ENCODE data around the gene FBXO31. TPM values are rescaled to one million over a fixed set of nuclear protein-coding genes. Genes with fewer than 3 reads are reported as not detected.

The FBXO31 gene
- total and polyA plus RNA-seq, 9 of the 15 experiments (the other 6 are each of a cell fraction or from before 2014, with no cell fraction given), result 0.18 to 33.3 (median 10.9) TPM

DNA sequence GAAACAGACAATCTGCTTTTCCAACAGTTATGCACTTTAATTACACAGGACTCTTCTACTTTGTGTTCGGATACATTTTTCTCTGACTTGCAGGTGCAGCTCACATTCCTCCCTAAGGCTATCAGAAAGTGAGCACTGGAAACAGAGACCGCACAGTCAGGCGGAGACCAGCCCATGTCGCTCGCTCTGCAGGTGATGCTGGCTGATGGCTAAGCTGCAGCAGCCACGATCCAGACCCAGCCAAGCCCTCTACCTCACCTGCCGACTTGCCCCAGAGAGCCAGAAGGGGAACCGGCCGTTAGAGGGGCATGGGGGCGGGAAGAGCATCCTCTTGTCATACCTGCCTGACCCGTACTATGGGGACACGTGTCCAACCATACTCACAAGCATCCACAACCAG lies 42.4 kb upstream of the FBXO31 start:
- H4K20me1 ChIP-seq (replicated peaks; ENCODE audit: control insufficient read depth, insufficient read depth, low read length), result no peaks in the 10 kb centered on the region
- intact Hi-C loops (cut with micrococcal nuclease), result no loop called here
- CTCF ChIA-PET (ENCODE audit: low intra/inter-chr PET ratio), result no interaction called here
- no peaks in the 10 kb centered on the region for H3K79me2 ChIP-seq (ENCODE audit: control insufficient read depth, insufficient read depth, low read length)
- POLR2A ChIA-PET, result interaction anchor here (1.4 to 2.3 kb wide), 2 partner anchors 18 kb away, joined by 3 to 7 read pairs; no protein-coding TSS in a partner anchor
- TF ChIP-seq RB1 (IDR thresholded peaks at IDR 0.05; ENCODE audit: low read depth) (no peak), HOXB6 (CRISPR knock-in tag; IDR thresholded peaks at IDR 0.05; ENCODE audit: borderline replicate concordance) (no peak), CHD1 (IDR thresholded peaks at IDR 0.05; ENCODE audit: low read length) (no peak), ZNF324 (CRISPR knock-in tag; IDR thresholded peaks at IDR 0.05) (no peak), NFIX (CRISPR knock-in tag; IDR thresholded peaks at IDR 0.05; ENCODE audit: low read depth) (no peak), ZNF561 (CRISPR knock-in tag; conservative IDR thresholded peaks at IDR 0.05) (no peak), PHTF2 (CRISPR knock-in tag; IDR thresholded peaks at IDR 0.05) (no peak), TRIM24 (IDR thresholded peaks at IDR 0.05) (no peak), ZNF12 (CRISPR knock-in tag; IDR thresholded peaks at IDR 0.05) (no peak), TAL1 (IDR thresholded peaks at IDR 0.05) (no peak), FOXK2 (conservative IDR thresholded peaks at IDR 0.05 in 1 of 2, IDR thresholded peaks at IDR 0.05 in 1 of 2; ENCODE audit: low read depth in 2 of 2) (no peak)
- TF ChIP-seq, protein P1, sequence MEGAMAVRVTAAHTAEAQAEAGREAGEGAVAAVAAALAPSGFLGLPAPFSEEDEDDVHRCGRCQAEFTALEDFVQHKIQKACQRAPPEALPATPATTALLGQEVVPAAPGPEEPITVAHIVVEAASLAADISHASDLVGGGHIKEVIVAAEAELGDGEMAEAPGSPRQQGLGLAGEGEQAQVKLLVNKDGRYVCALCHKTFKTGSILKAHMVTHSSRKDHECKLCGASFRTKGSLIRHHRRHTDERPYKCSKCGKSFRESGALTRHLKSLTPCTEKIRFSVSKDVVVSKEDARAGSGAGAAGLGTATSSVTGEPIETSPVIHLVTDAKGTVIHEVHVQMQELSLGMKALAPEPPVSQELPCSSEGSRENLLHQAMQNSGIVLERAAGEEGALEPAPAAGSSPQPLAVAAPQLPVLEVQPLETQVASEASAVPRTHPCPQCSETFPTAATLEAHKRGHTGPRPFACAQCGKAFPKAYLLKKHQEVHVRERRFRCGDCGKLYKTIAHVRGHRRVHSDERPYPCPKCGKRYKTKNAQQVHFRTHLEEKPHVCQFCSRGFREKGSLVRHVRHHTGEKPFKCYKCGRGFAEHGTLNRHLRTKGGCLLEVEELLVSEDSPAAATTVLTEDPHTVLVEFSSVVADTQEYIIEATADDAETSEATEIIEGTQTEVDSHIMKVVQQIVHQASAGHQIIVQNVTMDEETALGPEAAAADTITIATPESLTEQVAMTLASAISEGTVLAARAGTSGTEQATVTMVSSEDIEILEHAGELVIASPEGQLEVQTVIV (CRISPR knock-in tag; IDR thresholded peaks at IDR 0.05; ENCODE audit: borderline replicate concordance), result no peak
- TF ChIP-seq, protein P2, sequence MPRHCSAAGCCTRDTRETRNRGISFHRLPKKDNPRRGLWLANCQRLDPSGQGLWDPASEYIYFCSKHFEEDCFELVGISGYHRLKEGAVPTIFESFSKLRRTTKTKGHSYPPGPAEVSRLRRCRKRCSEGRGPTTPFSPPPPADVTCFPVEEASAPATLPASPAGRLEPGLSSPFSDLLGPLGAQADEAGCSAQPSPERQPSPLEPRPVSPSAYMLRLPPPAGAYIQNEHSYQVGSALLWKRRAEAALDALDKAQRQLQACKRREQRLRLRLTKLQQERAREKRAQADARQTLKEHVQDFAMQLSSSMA (CRISPR knock-in tag; IDR thresholded peaks at IDR 0.05), result no peak
- TF ChIP-seq, protein P3, sequence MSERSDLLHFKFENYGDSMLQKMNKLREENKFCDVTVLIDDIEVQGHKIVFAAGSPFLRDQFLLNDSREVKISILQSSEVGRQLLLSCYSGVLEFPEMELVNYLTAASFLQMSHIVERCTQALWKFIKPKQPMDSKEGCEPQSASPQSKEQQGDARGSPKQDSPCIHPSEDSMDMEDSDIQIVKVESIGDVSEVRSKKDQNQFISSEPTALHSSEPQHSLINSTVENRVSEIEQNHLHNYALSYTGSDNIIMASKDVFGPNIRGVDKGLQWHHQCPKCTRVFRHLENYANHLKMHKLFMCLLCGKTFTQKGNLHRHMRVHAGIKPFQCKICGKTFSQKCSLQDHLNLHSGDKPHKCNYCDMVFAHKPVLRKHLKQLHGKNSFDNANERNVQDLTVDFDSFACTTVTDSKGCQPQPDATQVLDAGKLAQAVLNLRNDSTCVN (CRISPR knock-in tag; IDR thresholded peaks at IDR 0.05), result no peak
- no peak overlapping the region for H3K4me2 ChIP-seq (ENCODE audit: insufficient read depth, low read length)
- peaks cover 15% of the 10 kb centered on the region; the same call in 1 of the 3 replicates for H3K36me3 ChIP-seq (ENCODE audit: control insufficient read depth, insufficient read depth, low read length)
- in situ Hi-C loops (cut with MboI), result no loop called here
- 71% methylated on average over 12 of the region's 12 CpGs for WGBS (ENCODE audit: insufficient coverage, low coverage, missing lambda C conversion rate)
- no peak for DNase-seq (ENCODE audit: extremely low read depth in 1 of 4, low spot score in 3 of 4)
- no TSS peak for BruUV-seq (replicated peaks)
- no peak for ATAC-seq
- H3K9me3 ChIP-seq (replicated peaks; ENCODE audit: control insufficient read depth, insufficient read depth, low read depth, low read length), result no peaks in the 10 kb centered on the region
- no peak overlapping the region; a peak in 1 of 4 replicates for H3K9ac ChIP-seq (ENCODE audit: insufficient read depth in 1 of 2, low read depth in 2 of 2, low read length in 2 of 2)
- H3K27me3 ChIP-seq (ENCODE audit: control insufficient read depth in 2 of 2, insufficient read depth in 2 of 2, low read length in 2 of 2), result no peaks in the 10 kb centered on the region
- FAIRE-seq, result no peak
- H2AFZ ChIP-seq (ENCODE audit: low read depth, low read length), result no peak overlapping the region
- no peak overlapping the region for H3K27ac ChIP-seq (ENCODE audit: extremely low read depth, low read depth, low read length)
- no peak overlapping the region for H3K4me3 ChIP-seq
- no peaks in the 10 kb centered on the region for H3K9me1 ChIP-seq (ENCODE audit: control insufficient read depth, insufficient read depth, low read length)
- H3K4me1 ChIP-seq (replicated peaks in 1 of 2; ENCODE audit: control insufficient read depth in 2 of 2, insufficient read depth in 2 of 2, low read length in 2 of 2), result peaks cover 0 to 6% of the 10 kb centered on the region in 2 experiments; a peak in 2 of 5 replicates

Measured in K562 (cell line).